ENCODE data around the gene COX7A2L.
"Not testable (repeated sequence)": the region's sequence is repeated elsewhere in the genome, so short reads cannot be mapped to it uniquely, and the experiment has no call there.

DNA sequence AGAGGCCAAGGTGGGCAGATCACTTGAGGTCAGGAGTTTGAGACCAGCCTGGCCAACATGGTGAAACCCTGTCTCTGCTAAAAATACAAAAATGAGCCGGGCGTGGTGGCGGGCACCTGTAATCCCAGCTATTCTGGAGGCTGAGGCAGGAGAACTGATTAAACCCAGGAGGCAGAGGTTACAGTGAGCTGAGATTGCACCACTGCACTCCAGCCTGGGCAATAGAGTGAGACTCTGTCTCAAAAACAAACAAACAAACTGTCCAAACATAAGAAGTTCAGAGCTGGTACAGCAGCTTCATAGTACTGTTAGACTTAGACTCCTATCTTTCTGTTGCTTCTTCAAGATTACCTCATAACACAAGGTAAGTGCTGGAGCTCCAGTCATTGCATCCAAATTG is 32.3 kb upstream of the COX7A2L start:
- TF ChIP-seq, protein P1, sequence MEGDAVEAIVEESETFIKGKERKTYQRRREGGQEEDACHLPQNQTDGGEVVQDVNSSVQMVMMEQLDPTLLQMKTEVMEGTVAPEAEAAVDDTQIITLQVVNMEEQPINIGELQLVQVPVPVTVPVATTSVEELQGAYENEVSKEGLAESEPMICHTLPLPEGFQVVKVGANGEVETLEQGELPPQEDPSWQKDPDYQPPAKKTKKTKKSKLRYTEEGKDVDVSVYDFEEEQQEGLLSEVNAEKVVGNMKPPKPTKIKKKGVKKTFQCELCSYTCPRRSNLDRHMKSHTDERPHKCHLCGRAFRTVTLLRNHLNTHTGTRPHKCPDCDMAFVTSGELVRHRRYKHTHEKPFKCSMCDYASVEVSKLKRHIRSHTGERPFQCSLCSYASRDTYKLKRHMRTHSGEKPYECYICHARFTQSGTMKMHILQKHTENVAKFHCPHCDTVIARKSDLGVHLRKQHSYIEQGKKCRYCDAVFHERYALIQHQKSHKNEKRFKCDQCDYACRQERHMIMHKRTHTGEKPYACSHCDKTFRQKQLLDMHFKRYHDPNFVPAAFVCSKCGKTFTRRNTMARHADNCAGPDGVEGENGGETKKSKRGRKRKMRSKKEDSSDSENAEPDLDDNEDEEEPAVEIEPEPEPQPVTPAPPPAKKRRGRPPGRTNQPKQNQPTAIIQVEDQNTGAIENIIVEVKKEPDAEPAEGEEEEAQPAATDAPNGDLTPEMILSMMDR (optimal IDR thresholded peaks at IDR 0.05 in 1 of 3, IDR thresholded peaks at IDR 0.05 in 1 of 3, conservative IDR thresholded peaks at IDR 0.05 in 1 of 3; ENCODE audit: extremely low read depth in 1 of 3, insufficient read depth in 2 of 3, low read length in 3 of 3) = not testable (repeated sequence)
- TF ChIP-seq EZH2 (IDR thresholded peaks at IDR 0.05; ENCODE audit: low read length) = not testable (repeated sequence)

Data from keratinocyte (primary cell).